Right renal pelvis (tissue), 4 donors: ENCODE results near the gene TMEM169. TPM values are rescaled to one million over a fixed set of nuclear protein-coding genes. Genes with fewer than 3 reads are reported as not detected.
A peak's percentile ranks its signal among the peaks of the same experiment; 100 is the strongest.

ENCODE experiments used
- DNase-seq, 4 donors: peaks; one replicate each; pipeline ENCODE4 v3.0.0-alpha.2; 2013; ENCODE audit warnings: low read depth in 4 of 4, low spot score in 3 of 4, missing footprints in 1 of 4
- polyA plus RNA-seq, 4 donors: library from polyadenylated mRNA; unstranded; fragments of 120-200 nt; gene quantifications; one replicate each; pipeline ENCODE4 v1.2.1, GENCODE V29; 2013; ENCODE audit not compliant: insufficient read length in 4 of 4

TMEM169 gene
- polyA plus RNA-seq: 10 to 100 TPM; 14.0 to 16.7 (median 14.5) TPM

GRCh38 chr2:216081487-216082116, at the start of gene TMEM169, which contains the start of gene PECR:
TSS of gene TMEM169 (plus strand) at chr2:216081919. CDS start at chr2:216095964, 14,045 bp downstream.
TSS of gene PECR (minus strand) at chr2:216081809. CDS start at chr2:216081741, 68 bp downstream.
- peak in 2 of 4 donors; percentile 46 to 67 for DNase-seq

GRCh38 chr2:216031960-216032689, 49.6 kb upstream of the TMEM169 start:
- no peak for DNase-seq

- DNase-seq: no peak
Observed at GRCh38 chr2:216033403-216033802, 48.3 kb upstream of the TMEM169 start.

GRCh38 chr2:216034065-216034464, 47.7 kb upstream of the TMEM169 start:
- DNase-seq: no peak

GRCh38 chr2:216039918-216040317, 41.8 kb upstream of the TMEM169 start:
- no peak for DNase-seq

GRCh38 chr2:216041438-216041837, 40.3 kb upstream of the TMEM169 start:
- DNase-seq: no peak

- no peak for DNase-seq
Observed at GRCh38 chr2:216043949-216044348, 37.8 kb upstream of the TMEM169 start.

- DNase-seq: no peak
Observed at GRCh38 chr2:216044883-216045486, 36.7 kb upstream of the TMEM169 start.

- no peak for DNase-seq
Observed at GRCh38 chr2:216047397-216047796, 34.3 kb upstream of the TMEM169 start.

GRCh38 chr2:216049452-216049851, 32.3 kb upstream of the TMEM169 start:
- no peak for DNase-seq

GRCh38 chr2:216051350-216051749, 30.4 kb upstream of the TMEM169 start:
- DNase-seq: no peak

GRCh38 chr2:216052420-216052819, 29.3 kb upstream of the TMEM169 start:
- DNase-seq: no peak

- no peak for DNase-seq
Observed at GRCh38 chr2:216055680-216056079, 26.0 kb upstream of the TMEM169 start.

- no peak for DNase-seq
Observed at GRCh38 chr2:216056739-216057138, 25.0 kb upstream of the TMEM169 start.

GRCh38 chr2:216057688-216058193, 24.0 kb upstream of the TMEM169 start:
- peak in 3 of 4 donors; percentile 58 to 70 (median 69) for DNase-seq

GRCh38 chr2:216059233-216059834, 22.4 kb upstream of the TMEM169 start:
- DNase-seq: no peak

- no peak for DNase-seq
Observed at GRCh38 chr2:216064014-216064630, 17.6 kb upstream of the TMEM169 start.

GRCh38 chr2:216064665-216065064, 17.1 kb upstream of the TMEM169 start:
- DNase-seq: no peak

GRCh38 chr2:216066230-216066629, 15.5 kb upstream of the TMEM169 start:
- no peak for DNase-seq

GRCh38 chr2:216069028-216069427, 12.7 kb upstream of the TMEM169 start:
- no peak for DNase-seq
